Duodenal mucosa (tissue), 2 donors: ENCODE measurements around the gene EPB41L2.

ENCODE experiments used
- H3K27ac ChIP-seq: one replicate; pipeline ENCODE4 v1.7.0; 2013; ENCODE audit warnings: low read depth, low read length
- H3K27me3 ChIP-seq, 2 donors: one replicate each; pipeline ENCODE4 v1.7.0; 2013; ENCODE audit warnings: low read length in 2 of 2, control low read depth in 1 of 2; ENCODE audit not compliant: insufficient read depth in 2 of 2, control insufficient read depth in 1 of 2
- H3K36me3 ChIP-seq, 2 donors: one replicate each; pipeline ENCODE4 v1.7.0; 2013; ENCODE audit warnings: low read length in 2 of 2, control low read depth in 1 of 2; ENCODE audit not compliant: insufficient read depth in 2 of 2, control insufficient read depth in 1 of 2
- H3K4me1 ChIP-seq, 2 donors: one replicate each; pipeline ENCODE4 v1.7.0; 2013; ENCODE audit warnings: low read length in 2 of 2, control low read depth in 1 of 2; ENCODE audit not compliant: insufficient read depth in 2 of 2, control insufficient read depth in 1 of 2
- H3K4me3 ChIP-seq, 2 donors: one replicate each; pipeline ENCODE4 v1.7.0; 2013; ENCODE audit warnings: low read length in 2 of 2, low read depth in 1 of 2
- H3K9ac ChIP-seq, 2 donors: one replicate each; pipeline ENCODE4 v1.7.0; 2013; ENCODE audit warnings: low read length in 2 of 2, low read depth in 1 of 2
- H3K9me3 ChIP-seq, 2 donors: one replicate each; pipeline ENCODE4 v1.7.0; 2013; ENCODE audit warnings: low read length in 2 of 2, control low read depth in 1 of 2; ENCODE audit not compliant: control insufficient read depth in 1 of 2

The EPB41L2 gene

DNA sequence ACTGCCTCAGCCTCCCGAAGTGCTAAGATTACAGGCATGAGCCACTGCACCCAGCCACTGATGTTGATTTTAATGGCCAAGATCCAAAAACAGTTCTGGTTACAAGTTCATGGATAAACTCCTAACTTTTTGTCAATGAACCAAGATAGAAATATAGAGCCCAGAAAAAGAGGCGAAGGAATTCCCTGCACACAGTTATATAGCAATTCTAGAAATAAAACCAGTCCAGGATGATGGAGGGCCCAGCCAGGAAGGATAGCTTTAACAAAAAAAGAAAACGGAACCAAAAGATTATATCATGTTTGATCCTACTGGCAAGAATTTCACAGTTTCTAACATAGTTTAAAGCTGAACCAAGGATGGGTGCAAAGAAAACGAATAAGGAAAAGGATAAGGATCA is 10.9 kb downstream of the EPB41L2 start:
- Histone ChIP-seq H3K27me3 (no peaks in the 10 kb centered on the region), H3K4me3 (no peak overlapping the region)

DNA sequence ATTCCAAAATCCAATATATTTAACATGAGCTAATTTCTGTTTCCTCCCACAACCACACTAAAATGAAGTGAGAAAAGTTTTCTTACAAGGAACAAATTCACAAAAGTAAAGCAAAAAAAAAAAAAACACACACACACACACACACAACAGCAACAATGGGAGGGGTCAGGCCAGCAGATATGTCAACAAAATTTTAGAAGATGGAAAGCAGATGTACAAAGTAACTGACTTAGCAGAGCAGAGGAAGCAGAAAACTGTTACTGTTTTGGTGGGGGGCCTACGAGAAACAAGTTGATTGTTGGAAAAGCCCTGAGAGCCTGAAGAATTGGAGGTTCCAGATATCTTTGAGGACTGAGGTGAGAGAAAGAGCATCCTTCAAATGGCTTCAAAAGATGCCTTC is 11.7 kb downstream of the EPB41L2 start:
- H3K36me3 ChIP-seq = peaks cover 0 to 7% of the 10 kb centered on the region in 2 donors
- no peak overlapping the region for H3K27ac ChIP-seq
- peaks cover 25 to 31% of the 10 kb centered on the region in 2 donors for H3K9me3 ChIP-seq
- no peaks in the 10 kb centered on the region for H3K4me1 ChIP-seq
- H3K27me3 ChIP-seq = no peaks in the 10 kb centered on the region
- H3K4me3 ChIP-seq = no peak overlapping the region
- H3K9ac ChIP-seq = no peak overlapping the region

More for the DNA sequence above, 10.9 kb downstream of the EPB41L2 start:
- H3K4me1 ChIP-seq = no peaks in the 10 kb centered on the region
- peaks cover 25 to 36% of the 10 kb centered on the region in 2 donors for H3K9me3 ChIP-seq
- peaks cover 0 to 7% of the 10 kb centered on the region in 2 donors for H3K36me3 ChIP-seq
- no peak overlapping the region for H3K27ac ChIP-seq
- no peak overlapping the region for H3K9ac ChIP-seq

GRCh38 chr6:131049608-131050007 is 13.4 kb downstream of the EPB41L2 start:
- Histone ChIP-seq H3K27me3 (no peaks in the 10 kb centered on the region), H3K9ac (no peak overlapping the region), H3K4me1 (no peaks in the 10 kb centered on the region), H3K36me3 (peaks cover 0 to 7% of the 10 kb centered on the region in 2 donors), H3K9me3 (peaks cover 11 to 14% of the 10 kb centered on the region in 2 donors), H3K27ac (no peak overlapping the region), H3K4me3 (no peak overlapping the region)

- Histone ChIP-seq H3K4me1 (no peaks in the 10 kb centered on the region), H3K27ac (no peak overlapping the region), H3K36me3 (peaks cover 0 to 3% of the 10 kb centered on the region in 2 donors), H3K9ac (no peak overlapping the region), H3K27me3 (no peaks in the 10 kb centered on the region), H3K9me3 (peaks cover 5 to 8% of the 10 kb centered on the region in 2 donors), H3K4me3 (no peak overlapping the region)
Measured at GRCh38 chr6:131048933-131049515, 14.0 kb downstream of the EPB41L2 start.

DNA sequence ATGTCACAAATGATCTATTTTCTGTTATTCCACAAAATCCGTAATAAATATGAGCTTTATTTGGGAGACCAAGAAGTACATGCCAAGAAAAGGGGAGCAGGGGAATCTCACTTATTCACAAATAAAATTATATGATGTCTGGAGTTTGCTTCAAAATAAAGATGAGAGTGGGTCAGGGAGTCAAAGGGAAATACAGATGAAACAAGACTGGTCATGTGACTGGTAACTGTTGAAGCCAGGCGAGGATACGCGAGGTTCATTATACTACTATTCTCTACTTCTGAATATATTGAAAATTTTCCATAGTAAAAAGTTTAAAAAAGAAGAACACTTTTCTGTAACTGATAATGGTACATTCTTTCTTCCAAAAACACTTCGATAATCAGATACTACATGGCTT is 14.6 kb downstream of the EPB41L2 start:
- H3K9me3 ChIP-seq = peaks cover 1 to 2% of the 10 kb centered on the region in 2 donors
- H3K9ac ChIP-seq = no peak overlapping the region
- no peak overlapping the region for H3K27ac ChIP-seq
- no peaks in the 10 kb centered on the region for H3K27me3 ChIP-seq
- no peaks in the 10 kb centered on the region for H3K4me1 ChIP-seq
- H3K4me3 ChIP-seq = no peak overlapping the region
- H3K36me3 ChIP-seq = no peaks in the 10 kb centered on the region

- H3K4me3 ChIP-seq = no peak overlapping the region
- no peaks in the 10 kb centered on the region for H3K9me3 ChIP-seq
- no peak overlapping the region for H3K27ac ChIP-seq
- H3K36me3 ChIP-seq = no peaks in the 10 kb centered on the region
- no peaks in the 10 kb centered on the region for H3K4me1 ChIP-seq
- H3K27me3 ChIP-seq = no peaks in the 10 kb centered on the region
- no peak overlapping the region for H3K9ac ChIP-seq
Measured at GRCh38 chr6:131045139-131045538, 17.9 kb downstream of the EPB41L2 start.

- no peaks in the 10 kb centered on the region for H3K36me3 ChIP-seq
- no peaks in the 10 kb centered on the region for H3K4me1 ChIP-seq
- no peak overlapping the region for H3K4me3 ChIP-seq
- no peak overlapping the region for H3K27ac ChIP-seq
- H3K9me3 ChIP-seq = no peaks in the 10 kb centered on the region
- no peak overlapping the region for H3K9ac ChIP-seq
- no peaks in the 10 kb centered on the region for H3K27me3 ChIP-seq
Measured at GRCh38 chr6:131043902-131044447, 19.1 kb downstream of the EPB41L2 start.

GRCh38 chr6:131042664-131043063 is 20.4 kb downstream of the EPB41L2 start:
- H3K27ac ChIP-seq = no peak overlapping the region
- H3K27me3 ChIP-seq = no peaks in the 10 kb centered on the region
- H3K9me3 ChIP-seq = no peaks in the 10 kb centered on the region
- no peak overlapping the region for H3K9ac ChIP-seq
- H3K36me3 ChIP-seq = no peaks in the 10 kb centered on the region
- no peaks in the 10 kb centered on the region for H3K4me1 ChIP-seq
- no peak overlapping the region for H3K4me3 ChIP-seq

GRCh38 chr6:131041814-131042213 is 21.2 kb downstream of the EPB41L2 start:
- H3K4me3 ChIP-seq = no peak overlapping the region
- no peak overlapping the region for H3K9ac ChIP-seq

GRCh38 chr6:131040866-131041265 is 22.2 kb downstream of the EPB41L2 start:
- Histone ChIP-seq H3K4me1 (peaks cover 0 to under 1% of the 10 kb centered on the region in 2 donors), H3K27ac (no peak overlapping the region), H3K4me3 (no peak overlapping the region), H3K9ac (no peak overlapping the region), H3K9me3 (no peaks in the 10 kb centered on the region), H3K27me3 (no peaks in the 10 kb centered on the region), H3K36me3 (no peaks in the 10 kb centered on the region)

More at GRCh38 chr6:131041814-131042213, 21.2 kb downstream of the EPB41L2 start:
- Histone ChIP-seq H3K27me3 (no peaks in the 10 kb centered on the region), H3K36me3 (no peaks in the 10 kb centered on the region), H3K27ac (no peak overlapping the region), H3K9me3 (no peaks in the 10 kb centered on the region), H3K4me1 (no peaks in the 10 kb centered on the region)
